Measurements from ENCODE around the gene RAPGEF4. TPM values are rescaled to one million over a fixed set of nuclear protein-coding genes. Genes with fewer than 3 reads are reported as not detected.

RAPGEF4 gene
- total RNA-seq, 2 experiments from 2014 or later, result 0.21 TPM; not detected in 1

GRCh38 chr2:172905937-172906811 is 170.5 kb downstream of the RAPGEF4 start:
- Mint-ChIP-seq H3K27ac (no peak overlapping the region), H3K4me1 (no peaks in the 10 kb centered on the region), H3K4me3 (no peak overlapping the region), H3K27me3 (peaks cover 6% of the 10 kb centered on the region), H3K36me3 (no peaks in the 10 kb centered on the region), H3K9me3 (ENCODE audit: low read depth) (no peaks in the 10 kb centered on the region)
- CTCF ChIA-PET, result interaction anchor here (1.5 kb wide), 1 partner anchor 26 kb away, joined by 4 read pairs; no protein-coding TSS in a partner anchor
- ATAC-seq, result no peak
- DNase-seq, result no peak

DNA sequence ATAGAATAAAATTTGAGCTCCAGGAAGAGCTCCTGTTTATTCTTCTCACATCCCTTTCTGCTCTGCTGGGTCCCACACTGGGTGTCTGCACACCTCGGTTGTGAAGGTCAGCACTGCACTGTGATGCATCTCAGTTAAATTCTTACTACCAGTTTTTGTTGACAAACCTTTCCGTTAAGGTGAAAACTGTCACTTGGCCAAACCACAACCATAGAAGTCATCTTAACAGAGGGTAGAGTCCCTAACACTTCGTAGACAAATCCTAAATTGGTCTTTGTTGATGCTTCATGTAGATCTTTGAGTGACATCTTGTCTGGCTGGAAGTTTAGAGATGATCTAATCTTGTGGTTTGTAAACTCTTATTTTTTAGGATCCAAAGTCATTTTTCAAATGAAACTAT is 172.6 kb downstream of the RAPGEF4 start:
- CTCF ChIA-PET, result interaction anchor here (1.5 kb wide), 1 partner anchor 24 kb away, joined by 4 read pairs; no protein-coding TSS in a partner anchor
- Mint-ChIP-seq H3K4me1 (no peaks in the 10 kb centered on the region), H3K36me3 (no peaks in the 10 kb centered on the region), H3K4me3 (no peak overlapping the region), H3K9me3 (ENCODE audit: low read depth) (no peaks in the 10 kb centered on the region), H3K27me3 (peaks cover 8% of the 10 kb centered on the region), H3K27ac (no peak overlapping the region)
- ATAC-seq, result no peak
- no peak for DNase-seq

DNA sequence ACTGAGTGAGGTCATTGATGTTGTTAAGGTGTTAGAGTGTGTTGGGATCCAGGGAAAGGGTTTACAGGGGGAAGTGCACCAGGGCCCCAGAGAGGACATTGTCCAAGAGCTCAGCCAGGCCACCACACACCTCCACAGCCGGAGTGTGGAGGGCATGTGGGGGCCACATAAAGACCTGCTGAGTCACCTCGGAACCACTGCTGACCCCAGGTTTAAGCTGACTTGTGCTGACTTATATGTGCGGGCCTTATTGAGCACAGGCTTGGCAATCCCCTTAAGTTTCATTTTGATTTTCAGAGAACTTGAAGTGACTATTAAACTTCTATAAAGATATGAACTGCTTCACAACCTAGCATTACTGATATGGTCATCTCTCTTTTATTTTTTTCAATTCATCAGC is 173.8 kb downstream of the RAPGEF4 start:
- H3K36me3 Mint-ChIP-seq, result no peaks in the 10 kb centered on the region
- H3K9me3 Mint-ChIP-seq (ENCODE audit: low read depth), result no peaks in the 10 kb centered on the region
- no peaks in the 10 kb centered on the region for H3K4me1 Mint-ChIP-seq
- peaks cover 15% of the 10 kb centered on the region for H3K27me3 Mint-ChIP-seq
- CTCF ChIA-PET, result interaction anchor here (1.0 to 1.4 kb wide), 2 partner anchors 18 to 39 kb away, joined by 3 to 4 read pairs; no protein-coding TSS in a partner anchor
- no peak for ATAC-seq
- H3K4me3 Mint-ChIP-seq, result no peak overlapping the region
- H3K27ac Mint-ChIP-seq, result no peak overlapping the region
- DNase-seq, result no peak

GRCh38 chr2:172912266-172912665 is 176.6 kb downstream of the RAPGEF4 start:
- Mint-ChIP-seq H3K27me3 (peaks cover 17% of the 10 kb centered on the region), H3K27ac (no peak overlapping the region), H3K36me3 (no peaks in the 10 kb centered on the region), H3K4me1 (no peaks in the 10 kb centered on the region), H3K4me3 (no peak overlapping the region), H3K9me3 (ENCODE audit: low read depth) (no peaks in the 10 kb centered on the region)
- no peak for ATAC-seq
- DNase-seq, result no peak
- CTCF ChIA-PET, result no interaction called here

GRCh38 chr2:172914341-172915008 is 178.8 kb downstream of the RAPGEF4 start:
- no peak overlapping the region for H3K27ac Mint-ChIP-seq
- H3K4me1 Mint-ChIP-seq, result no peaks in the 10 kb centered on the region

GRCh38 chr2:172917716-172918115 is 182.1 kb downstream of the RAPGEF4 start:
- Mint-ChIP-seq H3K4me1 (no peaks in the 10 kb centered on the region), H3K27me3 (peaks cover 24% of the 10 kb centered on the region), H3K9me3 (ENCODE audit: low read depth) (no peaks in the 10 kb centered on the region), H3K27ac (no peak overlapping the region), H3K4me3 (no peak overlapping the region), H3K36me3 (no peaks in the 10 kb centered on the region)
- CTCF ChIA-PET, result no interaction called here
- ATAC-seq (no peak), DNase-seq (no peak)

More at GRCh38 chr2:172914341-172915008, 178.8 kb downstream of the RAPGEF4 start:
- Mint-ChIP-seq H3K4me3 (no peak overlapping the region), H3K27me3 (peaks cover 17% of the 10 kb centered on the region), H3K36me3 (no peaks in the 10 kb centered on the region), H3K9me3 (ENCODE audit: low read depth) (no peaks in the 10 kb centered on the region)
- DNase-seq (no peak), ATAC-seq (no peak)
- CTCF ChIA-PET, result no interaction called here

DNA sequence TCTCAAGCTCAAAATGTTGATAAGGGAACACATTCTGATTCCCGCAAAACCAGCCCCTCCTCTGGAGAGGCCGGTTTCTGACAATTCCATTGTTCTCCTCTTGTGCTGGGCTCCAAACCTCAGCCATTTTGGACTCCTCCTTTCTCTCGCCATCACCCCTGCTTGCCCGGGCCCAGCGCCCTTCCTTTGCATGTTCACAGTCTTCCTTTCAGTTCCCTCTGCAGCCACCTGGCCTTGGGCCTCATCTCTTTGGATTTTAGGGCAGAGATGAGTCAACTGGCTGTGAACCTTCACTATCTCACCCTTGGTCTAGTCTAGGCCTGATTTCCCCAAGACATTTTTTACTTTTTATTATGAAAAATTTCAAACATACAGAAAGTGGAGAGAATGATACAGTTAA is 184.1 kb downstream of the RAPGEF4 start:
- Mint-ChIP-seq H3K27ac (no peak overlapping the region), H3K4me3 (no peak overlapping the region), H3K36me3 (no peaks in the 10 kb centered on the region), H3K27me3 (peaks cover 11% of the 10 kb centered on the region), H3K4me1 (no peaks in the 10 kb centered on the region), H3K9me3 (ENCODE audit: low read depth) (no peaks in the 10 kb centered on the region)
- CTCF ChIA-PET, result no interaction called here
- DNase-seq (no peak), ATAC-seq (no peak)

- Mint-ChIP-seq H3K4me1 (no peaks in the 10 kb centered on the region), H3K36me3 (no peaks in the 10 kb centered on the region), H3K27me3 (peaks cover 16% of the 10 kb centered on the region), H3K9me3 (ENCODE audit: low read depth) (no peaks in the 10 kb centered on the region), H3K27ac (no peak overlapping the region), H3K4me3 (no peak overlapping the region)
- no peak for ATAC-seq
- no peak for DNase-seq
- CTCF ChIA-PET, result interaction anchor here (1.4 kb wide), 1 partner anchor 9 kb away, joined by 5 read pairs; no protein-coding TSS in a partner anchor
Observed at GRCh38 chr2:172921532-172922236, 186.0 kb downstream of the RAPGEF4 start.

DNA sequence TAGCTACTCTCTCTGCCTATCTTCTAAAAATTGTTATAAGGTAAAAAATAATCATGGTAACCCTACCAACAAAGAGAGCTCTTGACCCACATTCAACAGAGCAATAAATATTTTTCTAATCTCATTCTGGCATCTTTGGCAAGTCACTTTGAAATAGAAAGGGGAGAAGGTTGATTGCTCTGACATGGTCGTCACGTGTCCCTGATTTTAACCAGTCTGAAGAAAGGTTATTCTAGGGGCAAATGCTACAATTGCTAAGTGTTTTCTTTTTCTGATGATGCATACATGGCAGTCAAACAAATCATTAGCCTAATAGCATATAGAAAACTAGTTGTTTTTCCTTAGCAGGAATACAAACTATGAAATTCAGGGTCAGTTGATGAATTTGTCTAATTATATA is 186.7 kb downstream of the RAPGEF4 start:
- Mint-ChIP-seq H3K4me3 (no peak overlapping the region), H3K27ac (no peak overlapping the region), H3K9me3 (ENCODE audit: low read depth) (no peaks in the 10 kb centered on the region), H3K36me3 (no peaks in the 10 kb centered on the region), H3K4me1 (no peaks in the 10 kb centered on the region), H3K27me3 (peaks cover 18% of the 10 kb centered on the region)
- CTCF ChIA-PET, result no interaction called here
- DNase-seq (no peak), ATAC-seq (no peak)

DNA sequence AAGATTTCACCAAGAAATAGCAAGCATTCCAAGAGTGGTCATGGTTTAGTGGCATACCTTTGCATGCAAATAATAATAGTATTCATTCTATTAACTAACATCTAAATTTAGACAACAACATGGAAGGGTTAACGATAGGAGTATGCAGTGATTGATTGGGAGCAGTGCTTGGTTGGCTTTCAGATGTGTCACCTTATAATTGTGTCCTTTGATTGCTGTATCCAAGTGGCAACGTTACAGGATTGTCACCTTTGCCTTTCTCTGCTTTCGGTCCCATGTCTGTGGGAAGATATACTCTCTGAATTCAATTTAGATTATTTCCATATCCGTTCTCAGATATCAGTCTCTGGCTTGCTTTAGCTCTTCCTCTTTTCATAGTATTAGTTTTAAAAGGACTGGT is 187.2 kb downstream of the RAPGEF4 start:
- Mint-ChIP-seq H3K4me1 (no peaks in the 10 kb centered on the region), H3K4me3 (no peak overlapping the region), H3K36me3 (no peaks in the 10 kb centered on the region), H3K27ac (no peak overlapping the region), H3K27me3 (peaks cover 21% of the 10 kb centered on the region), H3K9me3 (ENCODE audit: low read depth) (no peaks in the 10 kb centered on the region)
- no peak for DNase-seq
- no peak for ATAC-seq
- CTCF ChIA-PET, result no interaction called here

DNA sequence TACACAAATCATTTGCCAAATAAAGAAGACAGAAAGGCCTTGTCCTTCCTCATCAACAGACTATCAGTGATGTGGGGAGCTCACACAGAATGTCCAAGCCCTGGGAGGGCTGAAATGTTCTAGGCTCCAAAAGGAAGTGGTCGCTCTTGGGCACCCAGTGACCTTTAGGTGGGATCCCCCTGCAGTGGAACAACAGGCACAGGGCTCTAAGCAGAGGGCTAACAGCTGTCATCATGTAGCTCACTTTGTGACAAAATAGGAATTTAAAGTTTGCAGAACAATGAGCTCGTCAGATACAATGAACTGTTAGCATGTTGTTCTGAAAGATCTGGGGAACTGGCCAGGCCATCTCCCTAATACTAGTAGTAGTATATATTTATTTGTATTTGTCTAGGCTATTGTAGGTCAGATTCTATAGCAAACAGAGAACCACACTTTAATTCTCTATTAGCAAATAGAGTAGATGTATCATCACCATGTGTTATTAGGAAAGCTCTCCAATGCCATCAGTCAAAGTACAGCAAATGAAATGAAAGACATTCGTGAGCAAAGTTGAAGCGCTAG is 188.5 kb downstream of the RAPGEF4 start:
- no peak overlapping the region for H3K4me3 Mint-ChIP-seq
- H3K36me3 Mint-ChIP-seq, result no peaks in the 10 kb centered on the region
- H3K4me1 Mint-ChIP-seq, result no peaks in the 10 kb centered on the region
- no peak overlapping the region for H3K27ac Mint-ChIP-seq
- DNase-seq (no peak), ATAC-seq (no peak)
- CTCF ChIA-PET, result interaction anchor here (0.9 to 1.3 kb wide), 2 partner anchors 8 to 117 kb away, joined by 3 read pairs; no protein-coding TSS in a partner anchor
- no peaks in the 10 kb centered on the region for H3K9me3 Mint-ChIP-seq (ENCODE audit: low read depth)
- peaks cover 26% of the 10 kb centered on the region for H3K27me3 Mint-ChIP-seq

DNA sequence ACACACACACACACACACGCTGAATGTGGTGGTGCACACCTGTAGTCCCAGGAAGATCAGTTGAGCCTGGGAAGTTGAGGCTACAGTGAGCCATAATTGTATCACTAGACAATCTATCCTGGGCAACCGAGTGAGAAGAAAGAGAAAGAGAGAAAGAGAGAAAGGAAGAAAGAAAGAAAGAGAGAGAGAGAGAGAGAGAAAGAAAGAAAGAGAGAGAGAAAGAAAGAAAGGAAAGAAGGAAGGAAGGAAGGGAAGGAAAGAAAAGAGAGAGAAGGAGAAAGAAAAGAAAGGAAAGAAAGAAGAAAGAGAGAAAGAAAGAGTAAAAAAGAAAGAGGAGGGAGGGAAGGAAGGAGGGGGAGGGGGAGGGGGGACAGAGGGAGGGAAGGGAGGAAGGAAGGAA is 190.0 kb downstream of the RAPGEF4 start:
- DNase-seq (no peak), ATAC-seq (no peak)
- Mint-ChIP-seq H3K4me1 (no peaks in the 10 kb centered on the region), H3K4me3 (no peak overlapping the region), H3K27ac (no peak overlapping the region), H3K27me3 (peaks cover 34% of the 10 kb centered on the region), H3K36me3 (no peaks in the 10 kb centered on the region), H3K9me3 (ENCODE audit: low read depth) (no peaks in the 10 kb centered on the region)
- CTCF ChIA-PET, result no interaction called here
